GM18505 (cell line): ENCODE measurements around the gene PSMC3IP.
"Not testable (repeated sequence)": the region's sequence is repeated elsewhere in the genome, so short reads cannot be mapped to it uniquely, and the experiment has no call there.

Experiments used
- ATAC-seq: cut with Tn5 transposase; IDR thresholded peaks from one replicate; pipeline ENCODE4 v1.9.1; 2021; ENCODE audit not compliant: unreplicated experiment
- POLR2A ChIP-seq: IDR thresholded peaks from 4 replicates; pipeline ENCODE4 v1.6.1; 2011; ENCODE audit warnings: borderline replicate concordance; ENCODE audit not compliant: insufficient read depth, insufficient read length; ENCODE audit errors: extremely low read depth

Gene PSMC3IP

DNA sequence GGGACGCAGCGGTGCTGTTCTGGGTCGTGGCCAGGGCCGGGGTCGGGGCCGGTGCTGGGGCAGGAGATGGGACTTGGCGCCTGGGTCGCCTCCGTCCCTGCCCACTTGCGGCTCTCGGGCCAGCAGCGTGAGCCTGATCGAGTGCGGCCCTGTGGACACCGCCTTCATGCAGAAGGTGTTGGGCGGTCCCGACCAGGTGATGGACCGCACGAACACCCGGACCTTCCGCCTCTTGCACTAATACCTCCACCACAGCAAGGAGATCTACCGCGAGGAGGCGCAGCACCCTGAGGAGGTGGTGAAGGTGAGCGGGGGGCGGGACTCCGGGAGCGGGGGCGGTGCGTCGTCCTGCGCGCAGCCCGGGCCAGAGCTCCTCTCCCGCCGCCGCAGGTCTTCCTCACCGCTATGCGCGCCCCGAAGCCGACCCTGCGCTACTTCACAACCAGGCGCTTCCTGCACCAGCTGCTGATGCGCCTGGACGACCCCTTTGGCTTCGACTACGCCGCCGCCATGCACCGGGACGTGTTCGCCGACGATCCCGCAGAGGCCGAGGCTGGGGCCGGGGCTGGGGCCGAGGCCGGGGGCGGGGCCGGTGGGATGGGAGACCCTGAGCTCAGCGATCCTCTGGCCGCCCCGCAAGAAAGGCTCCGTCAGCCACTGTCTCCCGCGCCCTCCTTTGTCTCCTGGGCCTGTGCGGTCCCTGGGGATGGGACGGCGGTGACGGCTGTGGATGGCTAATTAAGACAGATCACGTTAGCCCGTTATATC, 29.3 kb downstream of the PSMC3IP start:
- TF ChIP-seq POLR2A = peak; percentile 41
- ATAC-seq = peak; percentile 58

DNA sequence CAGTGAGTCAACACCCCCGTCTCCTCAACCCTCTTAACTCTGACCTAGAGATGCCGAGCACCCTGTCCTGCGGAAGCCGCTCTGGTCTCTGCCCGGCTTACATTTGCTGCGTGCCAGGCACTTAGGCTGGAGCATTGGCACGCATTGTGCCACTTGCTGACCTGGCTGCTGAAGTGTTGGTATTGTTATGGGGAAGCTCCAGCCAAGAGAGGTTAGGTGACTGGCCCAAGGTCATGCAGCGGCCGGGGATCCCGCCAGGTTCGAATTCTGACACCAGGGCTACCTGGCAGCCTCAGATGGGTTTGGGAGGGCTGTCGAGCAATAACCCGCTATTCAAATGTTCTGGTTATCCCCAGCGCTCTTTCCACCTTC, 29.8 kb downstream of the PSMC3IP start:
- no peak for ATAC-seq
- no peak for TF ChIP-seq POLR2A

DNA sequence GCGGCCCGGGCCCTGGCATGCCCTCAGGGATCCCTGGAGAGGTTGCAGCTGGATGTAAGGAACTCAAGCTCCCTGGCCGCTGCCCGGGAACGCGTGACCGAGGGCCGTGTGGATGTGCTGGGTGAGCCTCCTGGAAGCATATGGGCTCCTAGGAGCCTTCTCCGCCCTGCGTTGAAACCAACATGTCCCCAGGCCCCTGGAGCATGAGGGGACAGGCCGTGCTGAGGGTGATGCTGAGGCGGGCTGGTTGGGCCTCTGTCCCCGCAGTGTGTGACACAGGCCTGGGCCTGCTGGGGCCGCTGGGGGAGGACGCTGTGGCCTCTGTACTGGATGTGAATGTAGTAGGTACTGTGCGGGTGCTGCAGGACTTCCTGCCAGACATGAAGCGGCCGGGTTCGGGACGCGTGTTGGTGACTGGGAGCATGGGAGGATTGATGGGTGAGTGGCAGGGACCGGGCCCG, 30.5 kb downstream of the PSMC3IP start:
- no peak for TF ChIP-seq POLR2A
- no peak for ATAC-seq

DNA sequence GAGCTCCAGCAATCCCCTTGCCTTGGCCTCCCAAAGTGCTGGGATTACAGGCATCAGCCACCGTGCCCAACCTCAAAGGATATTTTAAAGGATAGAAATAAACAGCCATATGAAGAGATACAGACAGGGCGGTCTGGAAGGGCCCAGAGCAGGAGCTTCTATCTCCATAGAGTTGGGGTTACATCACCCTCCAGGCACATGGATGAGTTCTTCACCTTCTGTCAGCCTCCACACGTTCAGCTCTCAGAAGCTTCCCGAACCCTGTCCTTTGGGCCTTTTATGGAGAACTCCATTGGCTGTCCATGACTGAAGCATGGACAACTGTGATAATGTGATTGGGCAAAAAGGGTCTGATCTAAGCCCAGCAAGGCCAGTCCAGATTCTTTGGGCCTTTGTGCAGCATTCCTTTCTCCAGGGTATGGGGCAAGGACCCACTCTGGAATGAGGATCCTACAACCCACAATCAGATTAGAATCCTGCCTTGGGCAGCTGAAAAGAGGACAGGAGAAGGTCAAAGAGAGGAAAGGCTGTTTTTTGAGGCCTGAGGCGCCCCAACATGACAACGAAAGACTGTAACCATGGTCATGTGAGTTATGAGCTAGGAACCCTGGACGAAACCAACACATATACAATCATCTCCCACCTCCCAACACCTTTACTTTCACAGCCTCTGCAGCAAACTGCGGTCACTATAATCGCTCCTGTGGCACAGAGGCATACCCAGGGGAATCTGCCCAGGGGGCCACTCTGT, 31.6 kb downstream of the PSMC3IP start:
- ATAC-seq = not testable (repeated sequence)

DNA sequence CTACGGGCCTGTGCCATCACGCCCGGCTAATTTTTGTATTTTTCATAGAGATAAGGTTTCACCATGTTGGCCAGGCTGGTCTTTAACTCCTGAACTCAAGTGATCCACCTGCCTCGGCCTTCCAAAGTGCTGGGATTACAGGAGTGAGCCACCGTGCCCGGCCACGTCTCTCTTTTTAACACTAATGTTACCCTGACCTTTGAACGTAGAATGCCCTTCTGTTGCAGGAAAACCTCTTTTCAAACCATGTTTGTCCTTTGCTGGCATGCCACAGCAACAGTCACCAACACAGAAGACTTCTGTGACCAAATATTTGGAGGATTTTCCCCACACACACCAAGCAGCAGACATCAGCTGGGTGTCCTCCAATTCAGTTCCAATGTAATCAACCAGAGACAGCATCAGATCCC, 32.6 kb downstream of the PSMC3IP start:
- TF ChIP-seq POLR2A = peak; percentile 22
- ATAC-seq = no peak

DNA sequence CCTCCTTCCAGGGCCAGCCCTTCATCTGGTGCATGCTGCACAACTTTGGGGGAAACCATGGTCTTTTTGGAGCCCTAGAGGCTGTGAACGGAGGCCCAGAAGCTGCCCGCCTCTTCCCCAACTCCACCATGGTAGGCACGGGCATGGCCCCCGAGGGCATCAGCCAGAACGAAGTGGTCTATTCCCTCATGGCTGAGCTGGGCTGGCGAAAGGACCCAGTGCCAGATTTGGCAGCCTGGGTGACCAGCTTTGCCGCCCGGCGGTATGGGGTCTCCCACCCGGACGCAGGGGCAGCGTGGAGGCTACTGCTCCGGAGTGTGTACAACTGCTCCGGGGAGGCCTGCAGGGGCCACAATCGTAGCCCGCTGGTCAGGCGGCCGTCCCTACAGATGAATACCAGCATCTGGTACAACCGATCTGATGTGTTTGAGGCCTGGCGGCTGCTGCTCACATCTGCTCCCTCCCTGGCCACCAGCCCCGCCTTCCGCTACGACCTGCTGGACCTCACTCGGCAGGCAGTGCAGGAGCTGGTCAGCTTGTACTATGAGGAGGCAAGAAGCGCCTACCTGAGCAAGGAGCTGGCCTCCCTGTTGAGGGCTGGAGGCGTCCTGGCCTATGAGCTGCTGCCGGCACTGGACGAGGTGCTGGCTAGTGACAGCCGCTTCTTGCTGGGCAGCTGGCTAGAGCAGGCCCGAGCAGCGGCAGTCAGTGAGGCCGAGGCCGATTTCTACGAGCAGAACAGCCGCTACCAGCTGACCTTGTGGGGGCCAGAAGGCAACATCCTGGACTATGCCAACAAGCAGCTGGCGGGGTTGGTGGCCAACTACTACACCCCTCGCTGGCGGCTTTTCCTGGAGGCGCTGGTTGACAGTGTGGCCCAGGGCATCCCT, 34.1 kb downstream of the PSMC3IP start:
- no peak for ATAC-seq
- TF ChIP-seq POLR2A = no peak

DNA sequence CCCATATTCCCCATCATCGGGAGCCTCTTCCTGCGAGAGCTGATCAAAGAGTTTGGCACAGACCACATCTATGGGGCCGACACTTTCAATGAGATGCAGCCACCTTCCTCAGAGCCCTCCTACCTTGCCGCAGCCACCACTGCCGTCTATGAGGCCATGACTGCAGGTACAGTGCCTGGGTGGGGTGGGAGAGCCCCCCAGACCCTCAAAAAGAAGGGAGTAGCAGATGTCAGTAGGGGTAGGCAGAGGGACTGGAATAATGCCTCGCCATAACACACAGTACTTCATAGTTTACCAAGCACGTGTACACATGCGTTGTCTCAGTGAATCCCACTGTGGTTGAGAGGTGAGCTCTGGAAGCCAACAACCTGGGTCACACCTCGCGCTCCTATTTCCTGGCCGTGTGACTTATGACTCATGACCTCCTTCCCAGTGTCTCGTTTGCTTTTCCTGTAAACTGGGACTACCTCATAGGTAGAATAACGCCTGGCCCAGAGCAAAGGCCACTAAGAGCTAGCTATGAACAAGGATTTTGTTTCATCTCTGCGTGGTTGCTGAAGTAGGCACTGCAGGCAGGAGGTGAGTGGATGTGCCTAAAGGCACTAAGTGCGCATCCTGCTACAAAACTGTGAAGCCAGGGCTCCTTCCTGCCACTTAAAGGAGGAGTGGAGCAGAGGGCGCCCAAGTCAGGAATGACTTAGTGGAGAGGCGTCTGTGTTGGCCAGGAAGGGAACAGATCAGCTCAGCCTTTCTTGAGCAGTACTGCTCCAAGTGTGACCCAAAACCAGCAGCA, 36.3 kb downstream of the PSMC3IP start:
- TF ChIP-seq POLR2A = no peak
- ATAC-seq = no peak

DNA sequence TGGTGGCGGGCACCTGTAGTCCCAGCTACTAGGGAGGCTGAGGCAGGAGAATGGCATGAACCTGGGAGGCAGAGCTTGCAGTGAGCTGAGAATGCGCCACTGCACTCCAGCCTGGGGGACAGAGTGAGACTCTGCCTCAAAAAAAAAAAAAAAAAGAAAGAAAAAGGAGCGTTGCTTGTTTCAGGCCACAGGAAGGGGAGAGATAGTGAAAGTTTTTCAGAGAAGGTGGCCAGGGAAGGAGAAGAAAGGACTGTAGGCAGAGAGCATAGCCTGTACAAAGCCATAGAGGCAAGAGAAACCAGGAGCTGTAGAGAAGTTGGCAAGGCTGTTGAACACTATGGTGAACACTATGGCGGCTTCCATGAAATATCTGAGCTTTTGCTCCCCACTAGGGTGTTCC, 37.0 kb downstream of the PSMC3IP start:
- not testable (repeated sequence) for ATAC-seq

DNA sequence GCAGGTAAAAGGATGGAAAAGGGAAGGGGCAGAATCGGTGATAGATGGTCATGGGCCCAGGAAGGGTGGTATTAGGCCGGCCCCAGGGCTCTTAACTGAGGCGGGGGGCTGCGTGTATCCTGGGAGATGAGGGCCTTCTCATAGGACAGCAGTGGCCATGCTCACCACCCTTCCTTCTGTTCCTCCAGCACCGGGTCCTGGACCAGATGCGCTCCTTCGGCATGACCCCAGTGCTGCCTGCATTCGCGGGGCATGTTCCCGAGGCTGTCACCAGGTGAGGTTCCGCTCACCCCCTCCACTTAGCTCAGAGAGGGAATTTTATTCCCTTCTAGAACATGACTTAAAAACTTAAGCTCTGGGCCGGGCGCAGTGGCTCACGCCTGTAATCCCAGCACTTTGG, 39.0 kb downstream of the PSMC3IP start:
- no peak for TF ChIP-seq POLR2A
- no peak for ATAC-seq

DNA sequence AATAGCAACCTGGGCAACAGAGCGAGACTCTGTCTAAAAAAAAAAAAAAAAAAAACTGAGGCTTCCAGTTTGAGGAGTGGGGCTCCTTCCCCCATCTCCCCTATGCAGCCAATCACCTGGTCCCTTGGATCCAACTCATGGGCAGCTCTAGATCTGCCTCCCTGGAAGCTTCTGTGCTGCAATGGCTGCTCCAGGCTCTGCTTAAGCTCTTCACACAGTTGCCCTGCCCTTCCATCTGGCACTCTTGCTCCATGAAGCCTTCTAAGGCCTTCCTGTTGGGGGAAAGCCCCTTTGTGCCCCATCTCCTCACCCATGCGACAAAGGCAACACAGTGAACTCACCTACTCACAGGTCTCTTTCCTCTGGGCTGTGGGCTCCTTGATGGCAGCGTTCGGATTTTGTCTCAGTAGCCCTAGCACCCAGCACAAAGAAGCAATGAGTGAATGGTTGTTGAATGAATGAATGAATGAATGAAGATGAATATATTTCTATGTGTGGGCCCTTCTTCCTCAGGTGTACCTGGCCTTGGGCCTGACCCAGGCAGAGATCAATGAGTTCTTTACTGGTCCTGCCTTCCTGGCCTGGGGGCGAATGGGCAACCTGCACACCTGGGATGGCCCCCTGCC, 39.6 kb downstream of the PSMC3IP start:
- no peak for ATAC-seq
- TF ChIP-seq POLR2A = no peak

DNA sequence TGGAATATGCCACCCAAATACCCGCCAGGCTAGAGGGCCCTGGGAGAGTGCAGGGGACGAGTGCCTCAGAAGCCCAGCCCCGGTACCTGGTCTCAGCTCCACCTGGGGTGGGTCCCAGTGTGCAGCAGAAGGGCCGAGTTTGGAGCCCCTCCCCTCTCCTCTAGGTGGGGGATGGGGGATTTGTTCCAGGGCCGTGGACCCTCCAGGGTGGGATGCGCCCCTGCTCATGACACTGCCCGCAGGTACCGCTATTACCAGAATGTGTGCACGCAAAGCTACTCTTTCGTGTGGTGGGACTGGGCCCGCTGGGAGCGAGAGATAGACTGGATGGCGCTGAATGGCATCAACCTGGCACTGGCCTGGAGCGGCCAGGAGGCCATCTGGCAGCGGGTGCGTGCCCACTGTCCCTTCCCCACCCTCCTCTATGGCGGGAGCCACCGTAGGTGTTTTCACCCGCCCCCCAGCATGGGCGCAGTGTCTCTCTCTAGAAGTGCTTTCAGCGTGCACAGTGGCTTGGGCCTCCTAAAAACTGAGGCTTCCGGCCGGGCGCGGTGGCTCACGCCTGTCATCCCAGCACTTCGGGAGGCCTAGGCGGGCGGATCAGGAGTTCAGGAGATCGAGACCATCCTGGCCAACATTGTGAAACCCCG, 40.2 kb downstream of the PSMC3IP start:
- ATAC-seq = no peak
- TF ChIP-seq POLR2A = peak; percentile 3
